H9 (cell line): ENCODE data around the gene ZCCHC7. TPM values are rescaled to one million over a fixed set of nuclear protein-coding genes. Genes with fewer than 3 reads are reported as not detected.

Experiments used
- DNase-seq: peaks from one replicate; pipeline ENCODE4 v3.0.0-alpha.2; 2017
- H2AFZ ChIP-seq: one replicate; pipeline ENCODE4 v1.6.1; 2013; ENCODE audit warnings: mild to moderate bottlenecking, low read length, control low read depth, moderate library complexity
- H2AK5ac ChIP-seq: 2 replicates; pipeline ENCODE4 v1.6.1; 2013; ENCODE audit warnings: low read length, control low read depth, mixed read lengths; ENCODE audit not compliant: insufficient read length
- H2BK120ac ChIP-seq: one replicate; pipeline ENCODE4 v1.6.1; 2013; ENCODE audit warnings: low read depth, mild to moderate bottlenecking, low read length, control low read depth, inconsistent platforms; ENCODE audit not compliant: poor library complexity, severe bottlenecking
- H2BK12ac ChIP-seq: 2 replicates; pipeline ENCODE4 v1.6.1; 2013; ENCODE audit warnings: low read length, control low read depth, mixed read lengths, low read depth; ENCODE audit not compliant: insufficient read length
- H2BK15ac ChIP-seq: 2 replicates; pipeline ENCODE4 v1.6.1; 2013; ENCODE audit warnings: low read depth, low read length, control low read depth
- H2BK20ac ChIP-seq: one replicate; pipeline ENCODE4 v1.6.1; 2013; ENCODE audit warnings: low read depth, mild to moderate bottlenecking, low read length, control low read depth, inconsistent platforms; ENCODE audit not compliant: poor library complexity, severe bottlenecking
- H2BK5ac ChIP-seq: 2 replicates; pipeline ENCODE4 v1.6.1; 2013; ENCODE audit warnings: low read length, control low read depth, mixed read lengths; ENCODE audit not compliant: insufficient read length
- H3K14ac ChIP-seq: 2 replicates; pipeline ENCODE4 v1.6.1; 2013; ENCODE audit warnings: low read length, control low read depth; ENCODE audit not compliant: insufficient read depth
- H3K18ac ChIP-seq: 2 replicates; pipeline ENCODE4 v1.6.1; 2013; ENCODE audit warnings: low read depth, mild to moderate bottlenecking, mixed read lengths, low read length, control low read depth; ENCODE audit not compliant: insufficient read length
- H3K23ac ChIP-seq: 2 replicates; pipeline ENCODE4 v1.6.1; 2013; ENCODE audit warnings: low read length, control low read depth, mixed read lengths, low read depth; ENCODE audit not compliant: insufficient read length
- H3K23me2 ChIP-seq: 2 replicates; pipeline ENCODE4 v1.6.1; 2013; ENCODE audit warnings: low read depth, mild to moderate bottlenecking, mixed read lengths, low read length, control low read depth; ENCODE audit not compliant: insufficient read length, poor library complexity, severe bottlenecking
- H3K27ac ChIP-seq: 2 replicates; pipeline ENCODE4 v1.5.1; 2013; ENCODE audit warnings: low read length, control low read depth, mixed read lengths, low read depth; ENCODE audit not compliant: insufficient read length
- H3K27me3 ChIP-seq: 2 replicates; pipeline ENCODE4 v1.6.1; 2013; ENCODE audit warnings: low read length, control low read depth, inconsistent platforms; ENCODE audit not compliant: insufficient read depth
- H3K4ac ChIP-seq: 2 replicates; pipeline ENCODE4 v1.6.1; 2013; ENCODE audit warnings: low read depth, mild to moderate bottlenecking, control low read depth, inconsistent platforms, low read length, moderate library complexity
- H3K4me1 ChIP-seq: 2 replicates; pipeline ENCODE4 v1.6.1; 2013; ENCODE audit warnings: low read length, control low read depth, inconsistent platforms; ENCODE audit not compliant: insufficient read depth
- H3K4me2 ChIP-seq: 2 replicates; pipeline ENCODE4 v1.6.1; 2013; ENCODE audit warnings: low read length, control low read depth, mixed read lengths; ENCODE audit not compliant: insufficient read length, insufficient read depth
- H3K56ac ChIP-seq: 2 replicates; pipeline ENCODE4 v1.6.1; 2013; ENCODE audit warnings: low read depth, mild to moderate bottlenecking, mixed read lengths, low read length, control low read depth; ENCODE audit not compliant: insufficient read length
- H3K79me1 ChIP-seq: 2 replicates; pipeline ENCODE4 v1.6.1; 2013; ENCODE audit warnings: low read depth, mild to moderate bottlenecking, moderate library complexity, low read length, control low read depth, inconsistent platforms; ENCODE audit not compliant: insufficient read depth, poor library complexity, severe bottlenecking
- H3K79me2 ChIP-seq: 2 replicates; pipeline ENCODE4 v1.6.1; 2013; ENCODE audit warnings: low read length, control low read depth, inconsistent platforms; ENCODE audit not compliant: insufficient read depth
- H3K9ac ChIP-seq: 2 replicates; pipeline ENCODE4 v1.6.1; 2013; ENCODE audit warnings: low read length, control low read depth, mixed read lengths; ENCODE audit not compliant: insufficient read length; ENCODE audit errors: extremely low read depth
- H3K9me3 ChIP-seq: one replicate; pipeline ENCODE4 v1.6.1; 2013; ENCODE audit warnings: low read depth, low read length, inconsistent platforms; ENCODE audit not compliant: control insufficient read depth
- H3T11ph ChIP-seq: one replicate; pipeline ENCODE4 v1.6.1; 2013; ENCODE audit warnings: mild to moderate bottlenecking, low read length, control low read depth, inconsistent platforms
- H4K20me1 ChIP-seq: one replicate; pipeline ENCODE4 v1.6.1; 2013; ENCODE audit not compliant: control insufficient read depth, insufficient read length, insufficient read depth
- H4K5ac ChIP-seq: 2 replicates; pipeline ENCODE4 v1.6.1; 2013; ENCODE audit warnings: low read depth, mild to moderate bottlenecking, mixed read lengths, low read length, control low read depth; ENCODE audit not compliant: insufficient read length
- H4K8ac ChIP-seq: replicated peaks from 2 replicates; pipeline ENCODE4 v1.6.1; 2013; ENCODE audit warnings: low read length, control low read depth, mixed read lengths, low read depth; ENCODE audit not compliant: insufficient read length
- H4K91ac ChIP-seq: 2 replicates; pipeline ENCODE4 v1.6.1; 2013; ENCODE audit warnings: low read depth, mild to moderate bottlenecking, moderate library complexity, mixed read lengths, low read length, control low read depth; ENCODE audit not compliant: insufficient read length
- H3K27ac Mint-ChIP-seq, 3 experiments: 2 replicates in 2 of 3; 3 replicates in 1 of 3; pipeline ENCODE4 v1.8.0; 2020 to 2021; ENCODE audit warnings: mixed read lengths in 3 of 3, mild to moderate bottlenecking in 1 of 3, moderate library complexity in 1 of 3
- H3K27me3 Mint-ChIP-seq: 2 replicates; pipeline ENCODE4 v1.8.0; 2021; ENCODE audit warnings: low read depth, mild to moderate bottlenecking, moderate library complexity, mixed read lengths
- H3K36me3 Mint-ChIP-seq, 3 experiments: 2 replicates in 2 of 3; 3 replicates in 1 of 3; pipeline ENCODE4 v1.8.0; 2020 to 2021; ENCODE audit warnings: low read depth in 3 of 3, mixed read lengths in 3 of 3; ENCODE audit not compliant: insufficient read depth in 1 of 3
- H3K4me1 Mint-ChIP-seq, 2 experiments: 2 replicates each; pipeline ENCODE4 v1.8.0; 2020; ENCODE audit warnings: mixed read lengths in 2 of 2
- H3K4me3 Mint-ChIP-seq, 2 experiments: 2 replicates in 1 of 2; 3 replicates in 1 of 2; pipeline ENCODE4 v1.8.0; 2020 to 2021; ENCODE audit warnings: mild to moderate bottlenecking in 2 of 2, mixed read lengths in 2 of 2, moderate library complexity in 1 of 2
- H3K9me3 Mint-ChIP-seq, 2 experiments: 2 replicates in 1 of 2; 3 replicates in 1 of 2; pipeline ENCODE4 v1.8.0; 2020; ENCODE audit warnings: mild to moderate bottlenecking in 2 of 2, mixed read lengths in 2 of 2, moderate library complexity in 1 of 2
- CTCF ChIP-seq: fragments of 200-600 bp; sonication (generic); conservative IDR thresholded peaks from 3 replicates; pipeline ENCODE4 v1.8.0; 2021; ENCODE audit warnings: antibody characterized with exemption, mild to moderate bottlenecking
- WGBS: extraction: QIAGEN DNeasy Blood & Tissue Kit; methylation state at CpG from one replicate; pipeline ENCODE4 v1.1.7; 2013; ENCODE audit warnings: missing lambda C conversion rate, low lambda C conversion rate, mixed read lengths; ENCODE audit not compliant: insufficient read length; ENCODE audit errors: extremely low coverage; 5-methylcytosine and 5-hydroxymethylcytosine counted together
- total RNA-seq: library from RNA; stranded (reverse); gene quantifications from 2 replicates; pipeline ENCODE4 v1.2.1, GENCODE V29; 2021

ZCCHC7 gene
- total RNA-seq, 1 experiment from 2014 or later = 20.3 TPM

GRCh38 chr9:37167456-37168047 lies 47.2 kb downstream of the ZCCHC7 start:
- no CpG with 5 or more reads among the region's 2 CpGs for WGBS
- peaks cover 0 to 9% (median 0%) of the 10 kb centered on the region in 3 experiments; a peak in 1 of 7 replicates for H3K36me3 Mint-ChIP-seq
- TF ChIP-seq CTCF = no peak

More at GRCh38 chr9:37167456-37168047, 47.2 kb downstream of the ZCCHC7 start:
- no peak overlapping the region for H4K8ac ChIP-seq
- no peak overlapping the region for H3T11ph ChIP-seq
- H4K91ac ChIP-seq = no peak overlapping the region
- no peaks in the 10 kb centered on the region for H3K4me1 ChIP-seq
- no peak overlapping the region for H2BK120ac ChIP-seq
- H2AFZ ChIP-seq = no peak overlapping the region
- H3K9me3 ChIP-seq = no peaks in the 10 kb centered on the region
- Mint-ChIP-seq H3K4me1 (peaks cover 5 to 11% of the 10 kb centered on the region in 2 experiments; a peak in 3 of 4 replicates), H3K27me3 (no peaks in the 10 kb centered on the region), H3K9me3 (no peaks in the 10 kb centered on the region), H3K27ac (no peak overlapping the region), H3K4me3 (no peak overlapping the region)
- H3K27ac ChIP-seq = no peak overlapping the region
- no peak overlapping the region for H3K56ac ChIP-seq
- H3K23ac ChIP-seq = no peak overlapping the region
- H3K27me3 ChIP-seq = no peaks in the 10 kb centered on the region
- no peak overlapping the region for H3K18ac ChIP-seq
- no peaks in the 10 kb centered on the region for H3K23me2 ChIP-seq
- H4K20me1 ChIP-seq = no peaks in the 10 kb centered on the region
- no peak overlapping the region for H3K4me2 ChIP-seq
- H3K79me2 ChIP-seq = no peaks in the 10 kb centered on the region
- no peak overlapping the region for H2BK5ac ChIP-seq
- no peak overlapping the region for H3K9ac ChIP-seq
- no peak overlapping the region for H2AK5ac ChIP-seq
- H4K5ac ChIP-seq = no peak overlapping the region
- no peak overlapping the region for H3K4ac ChIP-seq
- H2BK12ac ChIP-seq = no peak overlapping the region
- no peak overlapping the region for H3K14ac ChIP-seq
- H3K79me1 ChIP-seq = no peaks in the 10 kb centered on the region
- H2BK20ac ChIP-seq = no peak overlapping the region
- H2BK15ac ChIP-seq = no peak overlapping the region
- DNase-seq = no peak
